DOHH2 (cell line): ENCODE data around the gene OR52E5.

Source experiments
- CTCF ChIP-seq: fragments of 200-600 bp; sonication (generic); IDR thresholded peaks from one replicate; pipeline ENCODE4 v1.5.1; 2014; ENCODE audit warnings: antibody characterized with exemption, mild to moderate bottlenecking, low read depth, low read length; ENCODE audit not compliant: poor library complexity, severe bottlenecking
- EZH2phosphoT487 ChIP-seq: fragments of 200-600 bp; sonication (generic); IDR thresholded peaks from 2 replicates; pipeline ENCODE4 v1.6.1; 2017; ENCODE audit warnings: borderline replicate concordance, mild to moderate bottlenecking, antibody characterized with exemption, low read length, moderate library complexity, mixed read lengths

- TF ChIP-seq CTCF: no peak
- no peak for TF ChIP-seq EZH2phosphoT487
Observed at GRCh38 chr11:5940748-5941147, 47.7 kb downstream of the OR52E5 start.
